HFFc6 (cell line): ENCODE results near the gene TNNI3. TPM values are rescaled to one million over a fixed set of nuclear protein-coding genes. Genes with fewer than 3 reads are reported as not detected.
"Not testable (repeated sequence)": the region's sequence is repeated elsewhere in the genome, so short reads cannot be mapped to it uniquely, and the experiment has no call there.

Experiments
- DNase-seq: peaks from one replicate; pipeline ENCODE4 v3.0.0-alpha.2; 2018
- H3K27ac Mint-ChIP-seq: 2 replicates; pipeline ENCODE4 v1.8.0; 2020; ENCODE audit warnings: mild to moderate bottlenecking, mixed read lengths
- H3K27me3 Mint-ChIP-seq: 2 replicates; pipeline ENCODE4 v1.8.0; 2021; ENCODE audit warnings: mild to moderate bottlenecking, moderate library complexity, mixed read lengths; ENCODE audit not compliant: insufficient read depth
- H3K36me3 Mint-ChIP-seq: 2 replicates; pipeline ENCODE4 v1.8.0; 2021; ENCODE audit warnings: low read depth, mixed read lengths
- H3K4me1 Mint-ChIP-seq: 2 replicates; pipeline ENCODE4 v1.8.0; 2020; ENCODE audit warnings: low read depth, mixed read lengths
- H3K4me3 Mint-ChIP-seq: 2 replicates; pipeline ENCODE4 v1.8.0; 2020; ENCODE audit warnings: mild to moderate bottlenecking, moderate library complexity, mixed read lengths
- H3K9me3 Mint-ChIP-seq: 2 replicates; pipeline ENCODE4 v1.8.0; 2020; ENCODE audit warnings: mild to moderate bottlenecking, mixed read lengths
- CTCF ChIP-seq: fragments of 200-600 bp; sonication (generic); IDR thresholded peaks from 2 replicates; pipeline ENCODE4 v1.5.0; 2021; ENCODE audit warnings: antibody characterized with exemption, mild to moderate bottlenecking
- total RNA-seq, 6 experiments: library from RNA; stranded (reverse); fragmentation: NEBNext Ultra II Directional; extraction: Animal tissue kit (Norgen Biotek cat#: 25700); gene quantifications; 2 replicates in 1 of 6; 3 replicates in 5 of 6; pipeline ENCODE4 v1.2.3, GENCODE V29; 2021

TNNI3 gene
- total RNA-seq, 6 experiments from 2014 or later: not detected

DNA sequence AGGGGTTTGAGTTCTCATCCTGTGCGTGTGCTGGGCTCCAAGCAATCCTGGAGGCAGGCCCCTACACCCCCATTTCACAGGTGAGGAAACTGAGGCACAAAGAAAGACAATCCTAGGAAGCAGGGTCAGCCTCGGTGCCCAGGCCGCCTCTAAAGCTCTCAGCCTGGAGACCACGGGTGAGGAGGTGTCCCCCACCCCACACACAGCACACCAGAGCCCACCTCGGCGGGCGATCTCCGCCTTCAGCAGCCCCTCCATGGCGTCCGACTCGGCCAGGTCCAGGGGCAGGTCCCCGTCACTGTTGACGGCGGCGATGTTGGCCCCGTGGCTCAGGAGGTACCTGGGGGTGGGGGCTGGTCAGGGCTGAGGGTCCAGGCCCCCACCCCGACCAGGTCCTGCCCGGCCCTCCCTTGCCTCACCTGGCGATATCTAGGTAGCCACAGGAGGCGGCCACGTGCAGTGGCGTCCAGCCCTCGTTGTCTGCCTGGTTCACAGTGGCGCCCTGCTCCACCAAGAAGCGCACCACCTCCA, 45.2 kb downstream of the TNNI3 start:
- peaks cover 25% of the 10 kb centered on the region for H3K4me1 Mint-ChIP-seq
- no peak overlapping the region for H3K4me3 Mint-ChIP-seq
- no peak for DNase-seq
- H3K9me3 Mint-ChIP-seq: no peaks in the 10 kb centered on the region
- H3K27me3 Mint-ChIP-seq: peaks cover 12% of the 10 kb centered on the region
- H3K27ac Mint-ChIP-seq: peak overlapping the region; percentile 94; the same call in 1 of the 2 replicates
- TF ChIP-seq CTCF: no peak
- H3K36me3 Mint-ChIP-seq: peaks cover 23% of the 10 kb centered on the region

DNA sequence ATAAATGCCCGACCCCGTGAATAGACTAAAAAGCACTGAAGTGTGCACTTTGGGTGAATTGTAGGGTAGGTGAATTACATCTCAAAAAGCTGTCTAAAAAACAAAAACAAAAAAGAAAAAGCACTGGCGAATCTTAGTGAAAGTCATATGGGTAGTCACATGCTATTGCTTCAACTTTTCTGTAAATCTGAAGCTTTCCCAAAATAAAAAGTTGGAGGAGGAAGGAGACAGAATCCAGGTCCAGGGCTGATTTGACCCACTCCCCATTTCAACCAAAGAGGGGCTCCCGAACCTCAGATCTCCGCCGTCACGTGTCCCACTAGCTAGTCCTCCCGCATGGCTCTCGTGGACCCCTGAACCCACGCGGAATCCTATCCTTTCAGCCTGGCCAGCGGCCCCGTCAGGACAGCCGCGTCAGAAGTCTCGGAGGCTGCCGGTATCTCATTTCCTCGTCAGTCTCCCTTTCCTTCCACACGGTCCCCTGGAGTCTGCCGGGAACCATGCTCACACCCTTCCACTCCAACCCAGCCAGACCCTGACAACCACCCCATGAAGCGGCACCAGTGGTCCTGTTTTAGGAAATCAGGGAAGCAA, 46.2 kb downstream of the TNNI3 start:
- Mint-ChIP-seq H3K27ac (peak overlapping the region; percentile 47), H3K9me3 (no peaks in the 10 kb centered on the region), H3K4me1 (peaks cover 25% of the 10 kb centered on the region), H3K27me3 (peaks cover 6% of the 10 kb centered on the region), H3K4me3 (no peak overlapping the region), H3K36me3 (peaks cover 22% of the 10 kb centered on the region)
- no peak for TF ChIP-seq CTCF
- DNase-seq: no peak

DNA sequence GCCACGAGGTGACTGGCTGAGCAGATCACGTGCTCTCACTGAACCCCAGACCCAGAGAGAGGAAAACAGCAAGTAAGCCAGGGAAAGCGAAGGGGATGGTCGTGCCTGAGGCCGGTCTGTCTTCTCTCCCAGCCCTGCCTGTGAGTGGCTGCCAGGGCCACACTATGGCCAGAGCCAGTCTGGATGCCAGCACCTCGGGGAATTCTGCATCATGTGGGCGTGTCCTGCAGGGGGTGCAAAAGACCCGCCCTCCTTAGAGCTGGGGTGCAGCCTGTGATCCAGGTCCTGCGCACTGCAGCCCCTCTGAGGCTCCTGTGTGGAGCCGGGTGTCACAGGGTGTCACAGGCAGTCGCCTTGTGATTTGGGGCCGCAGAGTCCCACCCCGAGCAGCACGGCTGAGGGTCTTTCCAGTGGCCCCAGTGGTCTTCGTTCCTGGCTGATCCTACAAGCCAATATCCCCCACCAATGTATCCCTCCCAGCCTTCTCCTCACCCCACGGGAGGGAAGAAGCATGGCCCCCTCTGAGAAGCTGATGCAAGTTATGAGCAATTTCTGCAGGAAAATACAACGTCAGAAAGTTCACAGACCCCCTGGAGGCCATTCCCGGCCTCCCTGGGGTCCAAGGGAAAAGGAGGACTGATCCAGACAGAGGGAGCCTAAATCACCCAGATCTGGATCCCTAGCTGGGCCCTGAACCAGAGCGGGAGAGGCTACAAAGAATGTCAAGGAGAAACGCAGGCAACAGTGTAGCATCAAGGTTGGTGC, 47.8 kb downstream of the TNNI3 start:
- no peak for TF ChIP-seq CTCF
- Mint-ChIP-seq H3K4me3 (no peak overlapping the region), H3K27me3 (peaks cover 4% of the 10 kb centered on the region), H3K4me1 (peaks cover 9% of the 10 kb centered on the region), H3K9me3 (no peaks in the 10 kb centered on the region), H3K27ac (peak overlapping the region; percentile 58; the same call in 1 of the 2 replicates), H3K36me3 (peaks cover 28% of the 10 kb centered on the region)
- no peak for DNase-seq

DNA sequence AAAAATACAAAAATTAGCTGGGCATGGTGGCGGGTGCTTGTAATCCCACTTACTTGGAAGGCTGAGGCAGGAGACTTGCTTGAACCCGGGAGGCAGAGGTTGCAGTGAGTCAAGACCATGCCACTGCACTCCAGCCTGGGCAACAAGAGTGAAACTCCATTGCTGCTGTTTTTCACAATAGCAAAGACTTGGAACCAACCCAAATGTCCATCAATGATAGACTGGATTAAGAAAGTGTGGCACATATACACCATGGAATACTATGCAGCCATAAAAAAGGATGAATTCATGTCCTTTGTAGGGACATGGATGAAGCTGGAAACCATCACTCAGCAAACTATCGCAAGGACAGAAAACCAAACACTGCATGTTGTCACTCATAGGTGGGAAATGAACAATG, 50.3 kb downstream of the TNNI3 start:
- not testable (repeated sequence) for H3K27me3 Mint-ChIP-seq, H3K9me3 Mint-ChIP-seq, DNase-seq, H3K4me1 Mint-ChIP-seq, H3K27ac Mint-ChIP-seq, H3K4me3 Mint-ChIP-seq
- peaks cover 41% of the 10 kb centered on the region for H3K36me3 Mint-ChIP-seq

- TF ChIP-seq CTCF: no peak
- Mint-ChIP-seq H3K4me3 (no peak overlapping the region), H3K27ac (peak overlapping the region; percentile 29; the same call in 1 of the 2 replicates), H3K27me3 (peaks cover 4% of the 10 kb centered on the region), H3K36me3 (peaks cover 46% of the 10 kb centered on the region), H3K4me1 (no peaks in the 10 kb centered on the region), H3K9me3 (no peaks in the 10 kb centered on the region)
- no peak for DNase-seq
Measured at GRCh38 chr19:55106591-55106990, 50.9 kb downstream of the TNNI3 start.

DNA sequence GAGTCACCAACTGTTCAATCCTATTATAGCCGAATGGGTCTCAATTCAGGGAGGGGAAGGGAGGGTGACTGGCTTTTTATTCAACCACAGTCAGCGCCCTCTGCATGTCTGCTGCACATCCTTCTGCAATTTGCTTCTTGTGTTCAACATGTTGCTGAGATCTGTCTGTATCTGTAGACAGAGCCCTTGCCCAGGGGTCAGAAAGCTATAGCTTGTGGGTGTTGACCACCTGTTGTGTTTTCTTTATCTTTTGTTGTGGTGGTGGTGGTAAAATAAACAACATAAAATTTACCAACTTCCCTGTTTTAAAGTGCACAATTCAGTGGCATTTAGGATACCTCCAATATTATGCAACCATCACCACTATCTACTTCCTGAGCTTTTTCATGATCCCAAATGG, 52.3 kb downstream of the TNNI3 start:
- no peak for DNase-seq
- Mint-ChIP-seq H3K4me3 (no peak overlapping the region), H3K27ac (no peak overlapping the region), H3K4me1 (no peaks in the 10 kb centered on the region), H3K27me3 (peaks cover 4% of the 10 kb centered on the region), H3K36me3 (peaks cover 46% of the 10 kb centered on the region), H3K9me3 (no peaks in the 10 kb centered on the region)
- TF ChIP-seq CTCF: no peak
